PC-9 (cell line): ENCODE results near the gene APLF.

Experiments
- EZH2 ChIP-seq: fragments of 200-600 bp; sonication (generic); IDR thresholded peaks from 2 replicates; pipeline ENCODE4 v1.8.0; 2017; ENCODE audit warnings: antibody characterized with exemption, low read depth
- TF ChIP-seq, protein P1 (sequence below): fragments of 200-600 bp; sonication (generic); conservative IDR thresholded peaks from 2 replicates; pipeline ENCODE4 v1.6.1; 2017; ENCODE audit warnings: mixed run types, antibody characterized with exemption, mild to moderate bottlenecking, moderate library complexity

DNA sequence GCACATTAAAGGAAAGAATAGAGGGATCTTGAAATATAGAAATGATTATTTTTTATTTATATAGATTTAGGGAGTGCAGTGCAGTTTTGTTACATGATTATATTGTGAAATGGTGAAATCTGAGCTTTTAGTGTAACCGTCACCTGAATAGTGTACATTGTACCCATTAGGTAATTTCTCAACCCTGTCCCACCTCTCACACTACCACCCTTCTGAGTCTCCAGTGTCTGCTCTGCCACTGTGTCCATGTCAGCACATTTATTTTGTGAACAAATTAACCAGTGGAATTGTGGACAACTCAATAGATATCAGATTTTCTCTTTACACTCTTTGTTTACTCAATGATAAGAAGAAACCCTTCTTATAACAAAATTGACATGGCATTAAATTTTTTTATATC is 24.2 kb downstream of the APLF start:
- TF ChIP-seq, protein P1, sequence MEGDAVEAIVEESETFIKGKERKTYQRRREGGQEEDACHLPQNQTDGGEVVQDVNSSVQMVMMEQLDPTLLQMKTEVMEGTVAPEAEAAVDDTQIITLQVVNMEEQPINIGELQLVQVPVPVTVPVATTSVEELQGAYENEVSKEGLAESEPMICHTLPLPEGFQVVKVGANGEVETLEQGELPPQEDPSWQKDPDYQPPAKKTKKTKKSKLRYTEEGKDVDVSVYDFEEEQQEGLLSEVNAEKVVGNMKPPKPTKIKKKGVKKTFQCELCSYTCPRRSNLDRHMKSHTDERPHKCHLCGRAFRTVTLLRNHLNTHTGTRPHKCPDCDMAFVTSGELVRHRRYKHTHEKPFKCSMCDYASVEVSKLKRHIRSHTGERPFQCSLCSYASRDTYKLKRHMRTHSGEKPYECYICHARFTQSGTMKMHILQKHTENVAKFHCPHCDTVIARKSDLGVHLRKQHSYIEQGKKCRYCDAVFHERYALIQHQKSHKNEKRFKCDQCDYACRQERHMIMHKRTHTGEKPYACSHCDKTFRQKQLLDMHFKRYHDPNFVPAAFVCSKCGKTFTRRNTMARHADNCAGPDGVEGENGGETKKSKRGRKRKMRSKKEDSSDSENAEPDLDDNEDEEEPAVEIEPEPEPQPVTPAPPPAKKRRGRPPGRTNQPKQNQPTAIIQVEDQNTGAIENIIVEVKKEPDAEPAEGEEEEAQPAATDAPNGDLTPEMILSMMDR: no peak
- no peak for TF ChIP-seq EZH2
